Measurements from ENCODE around the gene ZFP64.
A peak's percentile ranks its signal among the peaks of the same experiment; 100 is the strongest.
"Not testable (repeated sequence)": the region's sequence is repeated elsewhere in the genome, so short reads cannot be mapped to it uniquely, and the experiment has no call there.

ZFP64 gene

GRCh38 chr20:52168116-52168515 lies 23.5 kb downstream of the ZFP64 start:
- in situ Hi-C loops (cut with MboI; ENCODE audit: low pct_unique_long_range_greater_than_20kb, low sequenced_read_pairs) = no loop called here
- no peak for DNase-seq

GRCh38 chr20:52167232-52167840 lies 24.2 kb downstream of the ZFP64 start:
- in situ Hi-C loops (cut with MboI; ENCODE audit: low pct_unique_long_range_greater_than_20kb, low sequenced_read_pairs) = no loop called here
- no peak for DNase-seq

GRCh38 chr20:52166150-52166549 lies 25.4 kb downstream of the ZFP64 start:
- in situ Hi-C loops (cut with MboI; ENCODE audit: low pct_unique_long_range_greater_than_20kb, low sequenced_read_pairs) = no loop called here
- no peak for DNase-seq

- no peak for DNase-seq
- in situ Hi-C loops (cut with MboI; ENCODE audit: low pct_unique_long_range_greater_than_20kb, low sequenced_read_pairs) = no loop called here
These were observed 30.9 kb downstream of the ZFP64 start for GRCh38 chr20:52160621-52161204.

GRCh38 chr20:52160049-52160570 lies 31.5 kb downstream of the ZFP64 start:
- no peak for DNase-seq
- in situ Hi-C loops (cut with MboI; ENCODE audit: low pct_unique_long_range_greater_than_20kb, low sequenced_read_pairs) = no loop called here

GRCh38 chr20:52154575-52154974 lies 37.0 kb downstream of the ZFP64 start:
- in situ Hi-C loops (cut with MboI; ENCODE audit: low pct_unique_long_range_greater_than_20kb, low sequenced_read_pairs) = no loop called here
- no peak for DNase-seq

- DNase-seq = no peak
- in situ Hi-C loops (cut with MboI; ENCODE audit: low pct_unique_long_range_greater_than_20kb, low sequenced_read_pairs) = no loop called here
These were observed 37.7 kb downstream of the ZFP64 start for GRCh38 chr20:52153896-52154295.

- in situ Hi-C loops (cut with MboI; ENCODE audit: low pct_unique_long_range_greater_than_20kb, low sequenced_read_pairs) = no loop called here
These were observed 38.7 kb downstream of the ZFP64 start for GRCh38 chr20:52152921-52153320.

GRCh38 chr20:52152416-52152815 lies 39.2 kb downstream of the ZFP64 start:
- no peak for DNase-seq
- in situ Hi-C loops (cut with MboI; ENCODE audit: low pct_unique_long_range_greater_than_20kb, low sequenced_read_pairs) = no loop called here

More at GRCh38 chr20:52152921-52153320, 38.7 kb downstream of the ZFP64 start:
- DNase-seq = no peak

GRCh38 chr20:52150440-52151258 lies 40.9 kb downstream of the ZFP64 start:
- in situ Hi-C loops (cut with MboI; ENCODE audit: low pct_unique_long_range_greater_than_20kb, low sequenced_read_pairs) = no loop called here
- DNase-seq = peak; percentile 64

- in situ Hi-C loops (cut with MboI; ENCODE audit: low pct_unique_long_range_greater_than_20kb, low sequenced_read_pairs) = no loop called here
- DNase-seq = no peak
These were observed 46.0 kb downstream of the ZFP64 start for GRCh38 chr20:52145587-52145986.

- no peak for DNase-seq
- in situ Hi-C loops (cut with MboI; ENCODE audit: low pct_unique_long_range_greater_than_20kb, low sequenced_read_pairs) = no loop called here
These were observed 48.3 kb downstream of the ZFP64 start for GRCh38 chr20:52143277-52143676.

GRCh38 chr20:52142757-52143156 lies 48.8 kb downstream of the ZFP64 start:
- peak; percentile 47 for DNase-seq
- in situ Hi-C loops (cut with MboI; ENCODE audit: low pct_unique_long_range_greater_than_20kb, low sequenced_read_pairs) = no loop called here

GRCh38 chr20:52139986-52140385 lies 51.6 kb downstream of the ZFP64 start:
- in situ Hi-C loops (cut with MboI; ENCODE audit: low pct_unique_long_range_greater_than_20kb, low sequenced_read_pairs) = no loop called here
- no peak for DNase-seq

GRCh38 chr20:52137850-52138249 lies 53.7 kb downstream of the ZFP64 start:
- DNase-seq = no peak
- in situ Hi-C loops (cut with MboI; ENCODE audit: low pct_unique_long_range_greater_than_20kb, low sequenced_read_pairs) = no loop called here

GRCh38 chr20:52133714-52134113 lies 57.9 kb downstream of the ZFP64 start:
- in situ Hi-C loops (cut with MboI; ENCODE audit: low pct_unique_long_range_greater_than_20kb, low sequenced_read_pairs); DNase-seq: not testable (repeated sequence)

- in situ Hi-C loops (cut with MboI; ENCODE audit: low pct_unique_long_range_greater_than_20kb, low sequenced_read_pairs) = no loop called here
- no peak for DNase-seq
These were observed 59.2 kb downstream of the ZFP64 start for GRCh38 chr20:52132337-52132736.

- in situ Hi-C loops (cut with MboI; ENCODE audit: low pct_unique_long_range_greater_than_20kb, low sequenced_read_pairs) = no loop called here
- DNase-seq = no peak
These were observed 60.4 kb downstream of the ZFP64 start for GRCh38 chr20:52131048-52131643.

GRCh38 chr20:52130406-52130805 lies 61.2 kb downstream of the ZFP64 start:
- DNase-seq = no peak
- in situ Hi-C loops (cut with MboI; ENCODE audit: low pct_unique_long_range_greater_than_20kb, low sequenced_read_pairs) = no loop called here

- in situ Hi-C loops (cut with MboI; ENCODE audit: low pct_unique_long_range_greater_than_20kb, low sequenced_read_pairs) = no loop called here
- DNase-seq = no peak
These were observed 62.0 kb downstream of the ZFP64 start for GRCh38 chr20:52129611-52130010.

Data from KBM-7 (cell line).